GM12865 (cell line): ENCODE data around the gene LEMD3.

ENCODE experiments used
- DNase-seq: peaks from one replicate; pipeline ENCODE4 v3.0.0; 2010; ENCODE audit warnings: low read depth
- H3K4me3 ChIP-seq: 2 replicates; pipeline ENCODE4 v1.5.1; 2011; ENCODE audit warnings: mild to moderate bottlenecking, low read depth, low read length, control low read depth
- CTCF ChIP-seq: IDR thresholded peaks from 2 replicates; pipeline ENCODE4 v1.5.1; 2011; ENCODE audit warnings: low read length, control low read depth, low read depth, inconsistent platforms; ENCODE audit not compliant: insufficient read depth; ENCODE audit errors: missing control alignments

The LEMD3 gene

GRCh38 chr12:65168681-65169319 is 583 bp upstream of the LEMD3 start:
- peak; percentile 23 for DNase-seq
- H3K4me3 ChIP-seq = peak overlapping the region; percentile 94
- no peak for TF ChIP-seq CTCF

GRCh38 chr12:65170209-65170881 is 962 bp downstream of the LEMD3 start:
- DNase-seq = peak; percentile 82
- TF ChIP-seq CTCF = no peak
- peak overlapping the region; percentile 94 for H3K4me3 ChIP-seq

- peak overlapping the region; percentile 94 for H3K4me3 ChIP-seq
- no peak for DNase-seq
- TF ChIP-seq CTCF = no peak
Observed at GRCh38 chr12:65171073-65171472, 1.7 kb downstream of the LEMD3 start.

GRCh38 chr12:65171870-65172269 is 2.5 kb downstream of the LEMD3 start:
- TF ChIP-seq CTCF = no peak
- peak overlapping the region; percentile 94 for H3K4me3 ChIP-seq
- DNase-seq = peak; percentile 42

GRCh38 chr12:65175385-65175784 is 6.0 kb downstream of the LEMD3 start:
- TF ChIP-seq CTCF = no peak
- no peak for DNase-seq
- H3K4me3 ChIP-seq = no peak overlapping the region

GRCh38 chr12:65182012-65182739 is 12.8 kb downstream of the LEMD3 start:
- no peak overlapping the region for H3K4me3 ChIP-seq
- TF ChIP-seq CTCF = no peak
- DNase-seq = no peak
